NCI-H526 (cell line): ENCODE data around the gene NDUFS8.

Experiments used
- DNase-seq, 2 experiments: peaks; one replicate each; lab custom pipeline; 2025; lab: John Stamatoyannopoulos, UW

NDUFS8 gene

DNA sequence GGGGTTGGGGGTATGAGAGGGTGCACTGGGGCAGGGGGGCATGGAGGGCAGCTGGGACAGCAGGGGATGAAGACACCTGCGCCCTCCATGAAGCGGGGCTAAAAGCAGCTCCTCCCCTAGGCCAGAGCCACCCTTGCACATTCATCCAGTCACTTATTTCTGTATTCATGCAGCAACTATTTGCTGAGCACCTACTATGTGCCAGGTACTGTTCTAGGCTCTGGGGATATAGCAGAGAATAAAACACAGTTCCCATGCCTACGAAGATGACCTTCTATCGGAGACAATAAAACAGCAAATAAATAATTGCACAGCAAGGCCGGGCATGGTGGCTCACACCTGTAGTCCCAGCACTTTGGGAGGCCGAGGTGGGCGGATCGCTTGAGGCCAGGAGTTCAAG, 15.0 kb upstream of the NDUFS8 start:
- no peak for DNase-seq

DNA sequence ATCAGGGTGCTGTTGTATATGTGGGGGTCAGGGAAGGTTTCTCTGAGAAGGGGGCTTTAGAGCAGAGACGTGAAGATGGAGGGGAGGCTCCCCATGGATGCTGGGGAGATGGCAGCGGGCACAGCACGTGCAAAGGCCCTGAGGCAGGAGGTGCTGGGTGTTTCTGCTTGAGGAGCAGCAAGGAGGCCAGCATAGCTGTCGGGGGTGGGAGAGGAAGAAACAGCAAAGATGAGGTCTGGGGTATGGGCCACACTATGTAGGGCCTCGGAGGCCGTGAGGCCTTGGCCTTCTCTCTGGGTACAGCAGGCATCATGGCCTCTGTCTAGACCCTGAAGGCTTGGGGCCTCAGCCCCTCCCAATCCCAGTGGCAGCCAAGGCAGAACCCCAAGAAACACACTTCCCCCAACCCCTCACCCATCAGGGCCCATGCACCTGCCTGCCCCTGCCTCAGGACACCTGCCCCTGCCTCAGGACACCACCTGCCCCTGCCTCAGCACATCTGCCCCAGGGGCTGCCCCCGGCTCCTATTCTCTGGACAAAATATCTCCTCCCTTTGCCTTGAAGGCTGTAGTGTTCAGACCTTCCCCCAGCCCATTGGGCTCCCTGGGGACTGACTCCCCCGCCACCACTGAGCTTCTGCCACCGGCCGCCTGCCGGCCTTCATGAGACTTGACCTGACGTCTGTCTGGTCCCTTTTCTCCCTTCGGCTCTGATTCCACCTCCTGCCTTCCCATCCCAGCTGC, 14.1 kb upstream of the NDUFS8 start:
- no peak for DNase-seq

DNA sequence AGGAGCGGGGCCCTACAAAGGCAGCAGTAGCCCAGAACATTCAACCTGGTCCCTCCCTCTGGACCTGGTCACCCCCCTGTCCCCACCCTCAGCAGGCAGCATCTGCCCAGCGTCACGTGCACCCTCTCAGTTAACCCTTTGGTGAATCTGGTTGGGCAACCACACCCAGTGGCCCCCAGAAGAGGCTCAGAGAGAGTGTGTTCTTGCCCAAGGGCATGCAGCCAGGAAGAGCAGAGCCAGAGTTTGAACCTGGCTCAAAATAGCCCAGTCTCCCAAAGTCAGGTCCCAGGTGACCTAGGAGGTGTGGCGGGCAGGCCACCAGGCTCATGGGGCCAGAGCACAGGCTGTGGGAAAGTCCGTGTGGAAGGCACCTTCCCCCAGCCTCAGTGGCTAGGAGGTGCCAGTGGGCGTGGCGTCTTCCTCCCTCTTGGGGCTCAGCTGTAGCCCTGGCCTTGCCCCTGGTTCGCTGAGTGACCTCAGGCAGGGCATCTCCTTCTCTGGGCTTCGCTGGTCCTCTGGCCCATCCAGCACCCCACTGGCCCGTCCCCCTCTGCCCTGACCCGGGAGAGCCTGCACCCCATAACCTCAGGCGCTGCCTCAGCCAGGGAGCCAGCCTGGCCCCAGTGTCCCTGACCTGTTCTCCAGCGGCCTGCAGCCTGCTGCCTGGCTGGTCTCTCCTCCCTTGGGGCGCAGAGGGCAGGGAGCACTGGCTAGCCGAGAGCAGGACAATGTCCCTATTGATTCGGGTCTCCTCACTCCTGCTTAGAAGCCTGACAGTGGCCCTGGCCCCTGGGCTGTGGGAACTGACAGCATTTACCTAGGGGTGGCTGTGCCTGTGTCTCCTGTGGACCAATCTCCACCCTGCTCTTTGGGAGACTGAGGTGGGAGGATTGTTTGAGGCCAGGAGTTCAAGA, 13.3 kb upstream of the NDUFS8 start:
- peak in 1 of 2 experiments; percentile 54 for DNase-seq

DNA sequence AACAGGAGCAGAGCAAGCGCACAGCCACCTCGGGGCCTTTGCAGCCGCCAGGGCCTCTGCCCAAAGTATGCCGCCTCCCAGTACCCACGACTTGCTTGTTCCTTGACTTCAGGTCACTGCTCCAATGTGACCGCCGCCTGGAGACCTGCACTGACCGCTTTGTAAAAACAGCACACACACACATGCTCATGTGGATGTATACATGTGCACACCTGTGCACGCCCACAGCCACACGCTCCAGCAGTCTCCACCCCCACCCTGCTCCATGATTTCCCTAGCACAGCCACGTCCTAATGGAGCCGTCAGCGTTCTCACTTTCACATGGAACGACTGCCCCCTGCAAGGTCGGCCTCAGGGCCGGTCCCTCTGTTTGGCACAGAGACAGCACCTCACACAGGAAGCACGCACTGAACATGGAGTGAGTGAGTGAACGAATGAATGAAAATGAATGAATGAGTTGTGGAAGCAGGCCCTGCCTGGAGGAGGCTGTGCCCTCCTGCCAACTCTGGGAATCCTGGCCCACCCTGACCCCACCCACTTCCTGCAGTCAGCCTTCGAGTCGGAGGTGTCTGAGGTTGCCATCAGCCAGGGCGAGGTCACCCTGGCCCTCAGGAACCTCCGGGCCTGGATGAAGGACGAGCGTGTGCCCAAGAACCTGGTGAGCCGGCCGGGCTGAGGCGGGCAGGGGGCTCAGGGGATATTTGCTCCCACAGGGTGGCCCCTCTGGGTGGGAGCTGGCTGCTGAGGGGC, 12.3 kb upstream of the NDUFS8 start:
- DNase-seq: peak in 1 of 2 experiments; percentile 62

DNA sequence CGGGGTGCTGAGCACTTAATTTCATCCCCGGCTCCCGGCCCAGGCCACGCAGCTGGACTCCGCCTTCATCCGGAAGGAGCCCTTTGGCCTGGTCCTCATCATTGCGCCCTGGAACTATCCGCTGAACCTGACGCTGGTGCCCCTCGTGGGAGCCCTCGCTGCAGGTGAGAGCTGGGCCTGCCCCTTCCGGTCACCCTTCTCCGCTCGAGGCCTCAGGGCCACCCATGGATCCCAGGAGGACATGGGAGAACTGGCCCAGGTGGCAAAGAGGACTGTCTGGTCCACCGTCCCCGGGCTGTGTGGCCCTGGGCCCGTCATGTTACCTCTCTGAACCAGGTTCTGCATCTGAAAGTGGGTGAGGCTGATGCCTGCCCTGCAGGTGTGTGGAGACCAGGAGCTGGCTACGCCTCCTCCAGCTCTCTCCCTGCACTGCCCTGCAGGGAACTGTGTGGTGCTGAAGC, 11.7 kb upstream of the NDUFS8 start:
- DNase-seq: no peak

DNA sequence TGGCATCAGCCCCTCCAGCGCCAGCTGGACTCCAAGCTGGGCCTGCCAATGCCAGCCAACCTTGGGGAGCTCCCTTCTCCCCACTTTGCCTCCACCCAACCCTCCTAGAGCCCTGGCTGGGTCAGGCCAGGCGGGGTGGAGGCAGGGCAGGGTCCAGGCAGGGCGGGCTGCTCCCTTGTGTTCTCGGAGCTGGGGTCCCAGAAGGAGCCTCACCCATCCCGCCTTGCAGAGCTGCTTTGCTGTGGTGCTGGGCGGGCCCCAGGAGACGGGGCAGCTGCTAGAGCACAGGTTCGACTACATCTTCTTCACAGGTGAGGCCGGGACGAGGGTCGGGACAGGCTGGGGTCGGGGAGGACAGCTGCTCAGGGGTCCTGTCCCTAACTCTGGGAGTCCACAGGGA, 11.0 kb upstream of the NDUFS8 start:
- DNase-seq: no peak

DNA sequence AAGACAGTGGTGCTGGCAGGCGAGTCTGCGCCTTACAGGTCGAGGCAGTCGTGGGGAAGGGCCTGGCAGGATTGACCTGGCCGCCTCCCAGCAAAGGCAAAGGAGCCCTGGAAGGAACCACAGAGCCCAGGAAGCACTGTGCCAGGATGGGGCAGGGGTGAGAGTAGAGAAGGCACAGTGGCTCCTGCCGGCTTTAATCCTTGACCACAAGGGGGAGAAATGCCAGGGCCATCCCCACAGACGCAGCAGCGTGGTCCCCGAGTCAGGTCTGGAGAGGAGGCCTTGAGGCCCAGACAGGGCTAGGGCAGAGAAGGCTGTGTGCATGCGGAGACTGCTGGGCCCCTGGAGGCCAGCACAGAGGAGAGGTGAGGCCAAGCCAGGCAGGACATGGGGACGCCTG, 9.9 kb upstream of the NDUFS8 start:
- peak; percentile 18 to 62 for DNase-seq

DNA sequence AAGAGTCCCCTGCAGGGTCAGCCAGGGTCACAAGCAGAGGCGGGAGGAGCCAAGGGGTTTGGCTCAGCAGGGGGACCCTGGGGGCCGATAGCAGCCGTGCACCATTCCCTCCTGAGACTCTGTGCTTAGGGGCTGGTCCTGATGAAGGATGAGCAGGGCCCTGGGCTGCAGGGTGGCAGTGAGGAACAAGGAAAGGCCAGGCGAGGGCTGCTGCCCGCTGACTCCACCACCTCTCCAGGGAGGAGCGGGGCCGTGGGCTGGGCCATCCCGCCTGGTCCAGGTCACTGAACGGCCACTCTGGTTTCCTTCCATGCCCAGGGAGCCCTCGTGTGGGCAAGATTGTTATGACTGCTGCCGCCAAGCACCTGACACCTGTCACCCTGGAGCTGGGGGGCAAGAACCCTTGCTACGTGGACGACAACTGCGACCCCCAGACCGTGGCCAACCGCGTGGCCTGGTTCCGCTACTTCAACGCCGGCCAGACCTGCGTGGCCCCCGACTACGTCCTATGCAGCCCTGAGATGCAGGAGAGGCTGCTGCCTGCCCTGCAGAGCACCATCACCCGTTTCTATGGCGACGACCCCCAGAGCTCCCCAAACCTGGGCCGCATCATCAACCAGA, 9.2 kb upstream of the NDUFS8 start:
- peak in 1 of 2 experiments; percentile 55 for DNase-seq

DNA sequence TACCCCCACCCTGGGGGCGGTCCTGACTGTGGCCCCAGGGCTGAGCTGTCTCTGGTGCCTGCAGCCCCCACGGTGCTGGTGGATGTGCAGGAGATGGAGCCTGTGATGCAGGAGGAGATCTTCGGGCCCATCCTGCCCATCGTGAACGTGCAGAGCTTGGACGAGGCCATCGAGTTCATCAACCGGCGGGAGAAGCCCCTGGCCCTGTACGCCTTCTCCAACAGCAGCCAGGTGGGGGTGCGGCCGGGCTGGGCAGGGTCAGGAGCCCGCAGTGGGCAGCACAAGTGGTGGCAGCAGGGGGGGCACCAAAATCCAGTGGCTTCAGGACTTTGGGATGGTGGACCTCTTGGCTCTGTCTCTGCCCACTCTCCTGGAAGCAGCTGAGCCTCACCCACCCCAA, 8.0 kb upstream of the NDUFS8 start:
- no peak for DNase-seq

DNA sequence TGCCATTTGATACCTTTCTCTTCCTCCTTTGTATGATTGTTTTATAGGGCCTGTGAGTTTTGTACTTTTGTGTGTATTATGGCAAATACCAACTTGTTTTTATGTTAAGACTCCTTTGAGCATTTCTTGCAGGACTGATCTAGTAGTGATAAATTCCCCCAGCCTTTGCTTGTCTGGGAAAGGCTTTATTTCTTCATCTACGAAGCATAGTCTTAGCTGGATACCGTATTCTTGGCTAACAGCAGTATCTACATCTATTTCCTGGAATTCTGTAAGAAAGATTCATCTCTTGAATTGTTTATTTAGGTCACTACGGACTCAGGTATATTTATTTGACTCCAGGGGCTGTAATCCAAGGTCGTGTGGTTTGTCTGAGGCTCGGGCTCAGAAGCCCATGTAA, 6.0 kb upstream of the NDUFS8 start:
- DNase-seq: no peak

DNA sequence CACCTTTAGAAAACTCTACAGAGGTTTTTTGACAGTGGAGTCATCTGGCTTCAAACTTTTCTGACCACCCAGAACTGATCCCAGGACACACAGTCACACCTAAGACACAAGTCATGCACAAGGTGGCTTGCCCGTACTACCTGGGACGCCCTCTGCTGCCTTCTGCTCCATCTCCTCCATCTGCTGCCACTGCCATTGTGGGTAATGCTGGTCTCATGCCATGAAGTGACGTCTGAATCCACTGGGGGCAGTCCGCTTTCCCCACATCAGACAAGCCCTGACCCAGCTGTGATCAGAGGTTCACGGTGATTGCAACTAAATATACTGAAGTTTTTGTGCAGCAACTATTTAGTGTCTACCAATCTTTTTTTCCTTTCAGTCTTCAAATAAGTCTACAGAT, 5.4 kb upstream of the NDUFS8 start:
- DNase-seq: peak in 1 of 2 experiments; percentile 29

DNA sequence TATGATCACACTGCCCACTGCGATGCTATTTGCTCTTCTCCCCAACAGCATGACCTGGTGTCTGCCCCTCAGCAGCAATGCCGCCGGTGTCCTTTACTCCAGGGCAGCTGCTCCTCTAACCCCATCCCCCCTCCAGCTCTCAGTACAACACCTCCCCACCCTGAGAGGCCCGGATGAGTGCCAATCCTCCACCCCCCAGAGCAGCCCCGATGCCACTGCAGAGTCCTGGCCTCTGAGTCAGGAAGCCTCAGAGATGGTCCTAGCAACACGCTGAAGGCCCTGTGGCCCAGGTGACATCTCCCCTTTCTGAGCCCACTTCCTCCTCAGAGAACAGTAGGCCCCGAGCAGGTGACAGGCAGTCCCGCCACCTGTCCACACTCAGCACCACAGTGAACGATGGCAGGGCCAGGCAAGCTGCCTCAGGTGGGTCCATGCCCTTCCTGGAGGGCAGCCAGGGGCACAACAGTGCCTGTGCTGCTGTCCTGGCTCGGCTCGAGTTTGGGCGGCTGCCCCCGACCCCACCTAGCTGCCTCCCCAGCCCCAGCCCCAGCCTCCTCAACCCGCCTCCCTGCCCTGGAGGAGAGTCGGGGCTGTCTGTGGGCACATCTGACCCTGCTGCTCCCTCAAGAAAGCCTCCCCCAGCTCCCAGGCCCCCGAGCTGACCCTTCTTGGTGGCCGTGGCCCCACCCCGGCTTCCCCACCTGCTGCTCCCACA, 3.9 kb upstream of the NDUFS8 start:
- no peak for DNase-seq

DNA sequence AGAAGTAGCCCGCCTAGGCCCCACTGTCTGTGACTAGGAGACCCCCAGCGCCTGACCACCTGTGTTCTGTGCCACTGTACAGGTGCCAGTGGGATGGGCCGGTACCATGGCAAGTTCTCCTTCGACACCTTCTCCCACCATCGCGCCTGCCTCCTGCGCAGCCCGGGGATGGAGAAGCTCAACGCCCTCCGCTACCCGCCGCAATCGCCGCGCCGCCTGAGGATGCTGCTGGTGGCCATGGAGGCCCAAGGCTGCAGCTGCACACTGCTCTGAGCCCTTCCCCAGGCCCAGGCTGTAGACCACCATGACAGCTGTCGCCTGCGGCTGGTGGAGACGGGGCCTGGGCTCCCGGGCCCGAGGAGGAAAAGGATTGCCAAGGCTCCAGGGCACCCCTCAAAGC, 2.8 kb upstream of the NDUFS8 start:
- DNase-seq: no peak

DNA sequence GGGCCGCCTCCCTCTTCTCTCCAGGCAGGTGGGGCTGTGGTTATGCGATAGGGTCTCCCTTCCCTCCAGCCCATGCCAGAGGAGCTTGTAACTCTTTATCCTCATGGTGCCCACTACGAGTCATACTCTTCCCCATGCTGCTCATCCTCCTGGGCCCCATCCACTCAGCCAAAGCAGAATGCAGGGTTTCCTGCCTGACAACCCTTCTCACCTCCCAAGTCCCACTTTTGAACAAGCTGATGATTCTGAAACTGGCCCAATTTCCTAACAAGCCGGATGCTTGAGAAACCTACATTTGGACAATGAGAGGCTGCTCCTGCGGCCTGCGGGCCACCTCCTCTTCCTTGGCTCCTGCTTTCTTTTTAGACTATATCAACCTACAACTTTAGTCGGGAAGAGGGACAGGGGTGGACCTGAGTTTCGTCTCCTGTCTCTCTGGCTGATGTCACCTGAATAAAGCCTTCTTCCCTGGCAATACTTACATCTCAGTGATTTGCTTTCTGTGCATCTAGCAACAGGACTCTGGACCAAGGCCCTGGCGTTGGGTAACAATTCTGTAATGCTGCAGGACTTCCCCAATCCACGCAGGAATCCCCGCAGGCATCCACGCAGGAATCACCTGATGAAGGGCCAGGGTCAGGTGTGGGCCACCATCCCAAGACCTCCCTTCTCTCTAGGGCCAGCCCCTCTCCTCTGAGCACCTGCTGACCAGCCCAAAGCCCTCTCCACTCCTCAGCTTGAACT, 1.5 kb upstream of the NDUFS8 start:
- DNase-seq: no peak

DNA sequence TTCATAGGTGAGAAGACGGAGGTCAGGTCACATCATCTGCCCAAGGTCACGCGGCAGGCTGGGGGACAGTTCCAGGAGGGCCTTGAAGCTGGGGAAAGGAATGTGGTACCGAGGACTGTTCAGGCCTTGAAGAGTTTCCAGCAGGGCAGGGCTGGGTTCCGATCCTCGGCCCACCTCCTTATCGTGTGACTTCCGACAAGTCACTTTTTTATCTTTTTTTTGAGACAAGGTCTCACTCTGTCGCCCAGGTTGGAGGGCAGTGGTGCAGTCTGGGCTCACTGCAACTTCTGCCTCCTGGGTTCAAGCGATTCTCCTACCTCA, 623 bp downstream of the NDUFS8 start:
- DNase-seq: no peak

DNA sequence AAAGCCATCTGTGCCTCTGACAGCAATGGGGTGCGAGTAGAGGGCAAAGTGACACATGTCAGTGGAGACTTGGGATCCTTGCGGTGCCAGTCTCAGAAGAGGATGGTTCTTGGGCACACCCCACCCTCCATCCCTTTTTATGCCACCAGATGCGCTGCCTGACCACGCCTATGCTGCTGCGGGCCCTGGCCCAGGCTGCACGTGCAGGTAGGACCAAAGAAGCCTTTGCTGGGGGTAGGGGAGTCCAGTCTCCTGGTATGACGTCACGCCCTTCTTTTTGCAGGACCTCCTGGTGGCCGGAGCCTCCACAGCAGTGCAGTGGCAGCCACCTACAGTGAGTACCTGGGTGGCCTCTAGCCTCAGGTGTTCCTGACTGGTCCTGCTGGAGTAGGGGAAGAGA, 1.5 kb downstream of the NDUFS8 start:
- no peak for DNase-seq

DNA sequence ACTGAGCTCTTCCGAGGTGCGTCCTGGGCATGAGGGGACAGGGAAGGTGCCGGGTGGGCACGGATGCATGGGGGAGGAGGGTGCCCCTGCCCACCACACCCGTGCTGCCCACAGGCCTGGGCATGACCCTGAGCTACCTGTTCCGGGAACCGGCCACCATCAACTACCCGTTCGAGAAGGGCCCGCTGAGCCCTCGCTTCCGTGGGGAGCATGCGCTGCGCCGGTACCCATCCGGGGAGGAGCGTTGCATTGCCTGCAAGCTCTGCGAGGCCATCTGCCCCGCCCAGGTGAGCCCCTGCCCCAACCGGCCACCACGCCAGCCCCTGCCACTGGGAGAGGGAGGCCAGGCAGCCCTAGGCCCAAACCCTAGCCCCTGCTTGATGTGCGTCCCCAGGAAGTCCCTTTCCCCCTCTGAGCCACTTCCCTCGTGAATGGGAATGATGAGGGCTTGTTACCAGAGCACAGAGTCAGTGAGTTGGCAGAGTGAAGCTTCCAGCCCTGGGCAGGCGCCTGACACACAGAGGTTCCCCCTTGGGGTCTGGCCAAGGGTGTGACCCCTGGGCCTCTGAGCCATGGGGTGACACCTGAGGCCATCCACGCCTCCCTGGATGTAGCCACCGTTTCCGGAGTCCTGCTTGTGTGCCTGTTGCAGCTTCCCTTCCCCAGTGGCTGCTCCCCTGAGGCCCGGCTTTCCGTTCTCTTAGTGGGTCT, 2.7 kb downstream of the NDUFS8 start:
- no peak for DNase-seq

DNA sequence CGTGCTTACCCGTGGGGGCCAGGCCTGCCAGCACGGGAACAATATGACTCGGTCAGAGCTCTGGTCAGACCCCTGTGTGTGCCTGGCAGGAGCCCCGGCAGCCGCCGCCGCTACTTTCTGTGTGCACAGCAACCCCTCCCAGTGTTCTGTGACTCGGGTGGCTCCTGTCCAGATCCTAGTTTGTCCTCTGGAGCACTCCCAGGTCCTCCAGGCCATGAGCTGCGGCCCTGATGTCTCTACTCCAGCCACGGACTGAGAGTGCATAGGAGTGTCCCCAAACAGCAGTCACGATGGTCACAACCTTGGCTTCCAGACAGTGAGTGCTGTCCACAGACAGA, 3.2 kb downstream of the NDUFS8 start:
- no peak for DNase-seq

DNA sequence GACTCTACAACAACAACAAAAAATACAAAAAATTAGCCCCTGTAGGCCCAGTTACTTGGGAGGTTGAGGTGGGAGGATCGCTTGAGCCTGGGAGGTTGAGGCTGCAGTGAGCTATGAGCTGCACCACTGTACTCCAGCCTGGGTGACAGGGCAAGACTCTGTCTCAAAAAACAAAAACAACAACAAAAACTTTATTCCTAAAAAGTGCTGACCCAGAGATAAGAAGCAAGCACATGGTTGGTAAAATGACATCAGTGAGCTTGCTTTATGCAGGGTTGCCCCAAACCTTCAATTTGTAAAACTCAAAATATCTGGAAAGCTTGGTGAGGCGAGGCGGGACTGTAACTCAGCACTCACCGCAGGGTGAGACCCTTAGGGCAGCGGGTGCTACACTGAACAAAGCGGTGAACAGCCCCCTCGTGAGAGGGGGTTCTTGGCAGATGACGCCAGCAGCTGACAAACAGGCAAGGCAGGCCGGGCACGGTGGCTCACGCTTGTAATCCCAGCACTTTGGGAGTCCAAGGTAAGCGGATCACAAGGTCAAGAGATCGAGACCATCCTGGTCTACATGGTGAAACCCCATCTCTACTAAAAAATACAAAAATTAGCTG, 4.9 kb downstream of the NDUFS8 start:
- DNase-seq: no peak
